GM12878 (cell line): Measurements from ENCODE around the gene IRF8. TPM values are rescaled to one million over a fixed set of nuclear protein-coding genes. Genes with fewer than 3 reads are reported as not detected.
"Not testable (repeated sequence)": the region's sequence is repeated elsewhere in the genome, so short reads cannot be mapped to it uniquely, and the experiment has no call there.

Experiments
- ATAC-seq: fragments of 200-7000 bp; cut with Tn5 transposase; 3 replicates; pipeline ENCODE4 v1.9.1; 2020; ENCODE audit warnings: mild to moderate bottlenecking, moderate library complexity
- BruUV-seq: library from RNA; stranded (reverse); fragments of 400-500 nt; replicated peaks from 2 replicates; lab custom pipeline; 2021; lab: Mats Ljungman, UMichigan
- CTCF ChIA-PET: fragments of 300-600 bp; sonication (Branson Sonifier 250); formaldehyde crosslinking; extraction: SDS; loops from one replicate; lab custom pipeline; 2021; ENCODE audit warnings: inconsistent platforms; lab: Yijun Ruan, JAX
- POLR2A ChIA-PET: fragments of 350-600 bp; formaldehyde crosslinking; extraction: SDS; loops from one replicate; lab custom pipeline; 2021; ENCODE audit warnings: inconsistent platforms; lab: Charles Lee
- RAD21 ChIA-PET: fragments of 300-600 bp; sonication (Branson Sonifier 250); formaldehyde crosslinking; loops from one replicate; lab custom pipeline; 2023; ENCODE audit warnings: antibody characterized with exemption; ENCODE audit not compliant: unreplicated experiment; lab: Charles Lee
- SMC1A ChIA-PET: fragments of 300-600 bp; sonication (Branson Sonifier 250); formaldehyde crosslinking; loops from one replicate; lab custom pipeline; 2023; ENCODE audit not compliant: unreplicated experiment, uncharacterized antibody; lab: Charles Lee
- DNase-seq: peaks from one replicate; pipeline ENCODE4 v3.0.0-alpha.2; 2011; ENCODE audit warnings: low read depth, low spot score
- FAIRE-seq: peaks from 3 replicates; lab custom pipeline; 2011; peaks lifted over from hg19 to GRCh38; lab: Jason Lieb, UNC
- H2AFZ ChIP-seq: 2 replicates; pipeline ENCODE4 v1.6.0; 2011; ENCODE audit warnings: low read depth, low read length, control low read depth; ENCODE audit not compliant: control insufficient read depth
- H3K27ac ChIP-seq: 2 replicates; pipeline ENCODE4 v1.5.1; 2011; ENCODE audit warnings: control low read depth; ENCODE audit not compliant: control insufficient read depth, insufficient read depth
- H3K27me3 ChIP-seq, 2 experiments: replicated peaks in 1 of 2; 2 replicates each; pipeline versions ENCODE4 v1.6.0 to v1.6.1; 2011; ENCODE audit warnings: low read length in 1 of 2; ENCODE audit not compliant: control insufficient read depth in 2 of 2, insufficient read depth in 2 of 2
- H3K36me3 ChIP-seq, 2 experiments: 2 replicates each; pipeline ENCODE4 v1.5.1; 2011; ENCODE audit warnings: low read length in 1 of 2; ENCODE audit not compliant: control insufficient read depth in 2 of 2, insufficient read depth in 2 of 2
- H3K4me1 ChIP-seq: 2 replicates; pipeline ENCODE4 v1.6.1; 2011; ENCODE audit warnings: mild to moderate bottlenecking, low read length, moderate library complexity, mixed read lengths; ENCODE audit not compliant: control insufficient read depth, insufficient read depth
- H3K4me2 ChIP-seq: 2 replicates; pipeline ENCODE4 v1.6.0; 2011; ENCODE audit warnings: control low read depth; ENCODE audit not compliant: control insufficient read depth, insufficient read depth
- H3K4me3 ChIP-seq: fragments of 200-600 bp; sonication (generic); 2 replicates; pipeline ENCODE4 v1.5.1; 2016
- H3K79me2 ChIP-seq: 2 replicates; pipeline ENCODE4 v1.6.0; 2011; ENCODE audit warnings: low read length; ENCODE audit not compliant: control insufficient read depth, insufficient read depth
- H3K9ac ChIP-seq: 2 replicates; pipeline ENCODE4 v1.8.0; 2011; ENCODE audit warnings: low read length, control low read depth, mixed read lengths; ENCODE audit not compliant: control insufficient read depth, insufficient read depth
- H3K9me3 ChIP-seq: replicated peaks from 3 replicates; pipeline ENCODE4 v1.5.1; 2011; ENCODE audit warnings: mild to moderate bottlenecking, low read length; ENCODE audit not compliant: control insufficient read depth, insufficient read depth
- H4K20me1 ChIP-seq: 2 replicates; pipeline ENCODE4 v1.6.0; 2011; ENCODE audit not compliant: control insufficient read depth, insufficient read depth
- DPF2 ChIP-seq: fragments of 450-650 bp; IDR thresholded peaks from 2 replicates; pipeline ENCODE4 v1.6.1; 2017; ENCODE audit warnings: mild to moderate bottlenecking
- HDAC6 ChIP-seq: fragments of 200-600 bp; sonication (generic); IDR thresholded peaks from one replicate; pipeline ENCODE4 v1.8.0; 2017; ENCODE audit warnings: antibody characterized with exemption; ENCODE audit not compliant: unreplicated experiment
- HDGF ChIP-seq: fragments of 450-650 bp; IDR thresholded peaks from 2 replicates; pipeline ENCODE4 v1.6.1; 2016; ENCODE audit warnings: antibody characterized with exemption
- MTA2 ChIP-seq: fragments of 450-650 bp; IDR thresholded peaks from 2 replicates; pipeline ENCODE4 v1.6.1; 2016; ENCODE audit warnings: low read depth, mild to moderate bottlenecking, moderate library complexity
- MXI1 ChIP-seq: fragments of 150-350 bp; IDR thresholded peaks from 2 replicates; pipeline ENCODE4 v1.6.1; 2011; ENCODE audit warnings: low read depth, mild to moderate bottlenecking, inconsistent platforms, low read length, improper control_type of control experiment
- NFYB ChIP-seq: IDR thresholded peaks from 2 replicates; pipeline ENCODE4 v1.6.1; 2011; ENCODE audit warnings: low read depth, mild to moderate bottlenecking, low read length, improper control_type of control experiment, moderate library complexity; ENCODE audit not compliant: insufficient read depth
- POLR2AphosphoS2 ChIP-seq: IDR thresholded peaks from 2 replicates; pipeline ENCODE4 v1.6.1; 2011; ENCODE audit warnings: low read depth, mild to moderate bottlenecking, low read length, improper control_type of control experiment, moderate library complexity
- RAD21 ChIP-seq: IDR thresholded peaks from 2 replicates; pipeline ENCODE4 v1.6.1; 2011; ENCODE audit warnings: mild to moderate bottlenecking, low read depth, low read length, moderate library complexity; ENCODE audit not compliant: insufficient read depth
- WGBS: methylation state at CpG from one replicate; pipeline ENCODE4 v1.1.6; 2016; ENCODE audit warnings: low lambda C conversion rate; ENCODE audit not compliant: insufficient replicate concordance, insufficient coverage; ENCODE audit errors: missing lambda C conversion rate; 5-methylcytosine and 5-hydroxymethylcytosine counted together
- in situ Hi-C: fragments of 300-500 bp; cut with MboI; formaldehyde crosslinking; loops from 9 replicates; pipeline ENCODE4 v1.14.3; 2018; ENCODE audit warnings: mixed read lengths
- intact Hi-C: fragments of 100-400 bp; cut with micrococcal nuclease; formaldehyde crosslinking; loops from one replicate; pipeline ENCODE4 v1.14.2; 2022; ENCODE audit not compliant: unreplicated experiment
- polyA plus RNA-seq, 11 experiments: library from polyadenylated mRNA; depleted of rRNA in 4 of 11; unstranded in 6 of 11; stranded (reverse) in 5 of 11; fragments of >200 nt; fragmentation: Nextera tagmentation in 4 of 11; fragmentation: Illumina TruSeq in 1 of 11; extraction: Ambion mirVana in 4 of 11; extraction: Trizol in 1 of 11; gene quantifications; 1 replicate in 1 of 11; 2 replicates in 10 of 11; pipeline versions ENCODE4 v1.2.1 to v1.2.3, GENCODE V29; 2011 to 2016; ENCODE audit warnings: inconsistent platforms in 2 of 11, missing spikeins in 2 of 11, low read depth in 1 of 11
- total RNA-seq, 4 experiments: library from RNA; depleted of rRNA in 3 of 4; stranded (reverse); fragments of >200 nt in 3 of 4; fragmentation: Illumina TruSeq in 1 of 4; extraction: Trizol in 1 of 4; gene quantifications; 2 replicates each; pipeline versions ENCODE4 v1.2.1 to v1.2.3, GENCODE V29; 2013 to 2021

IRF8 gene
- total and polyA plus RNA-seq, 10 of the 15 experiments (the other 5 are each of a cell fraction or from before 2014, with no cell fraction given), result 17.1 to 237 (median 172) TPM

- TF ChIP-seq NFYB (no peak), HDGF (no peak), MXI1 (no peak), HDAC6 (no peak), RAD21 (no peak), MTA2 (no peak), DPF2 (no peak), POLR2AphosphoS2 (no peak)
- TF ChIP-seq, all 136 proteins: peak for 0
Observed at GRCh38 chr16:85873153-85873552, 25.8 kb upstream of the IRF8 start (continued).

- POLR2A ChIA-PET, result not testable (repeated sequence)
Observed at GRCh38 chr16:85874031-85874430, 24.9 kb upstream of the IRF8 start.

More at GRCh38 chr16:85874031-85874430, 24.9 kb upstream of the IRF8 start:
- in situ Hi-C loops, H3K9me3 ChIP-seq, H3K36me3 ChIP-seq, FAIRE-seq, H3K27me3 ChIP-seq, RAD21 ChIA-PET, H4K20me1 ChIP-seq, BruUV-seq, intact Hi-C loops, DNase-seq, H3K9ac ChIP-seq, H3K79me2 ChIP-seq, H3K4me2 ChIP-seq, H2AFZ ChIP-seq, H3K4me3 ChIP-seq, SMC1A ChIA-PET, H3K27ac ChIP-seq, ATAC-seq: not testable (repeated sequence)
- 81% methylated on average over 4 of the region's 5 CpGs for WGBS
- CTCF ChIA-PET, result interaction anchor here (1.3 kb wide), 1 partner anchor 21 kb away, joined by 3 read pairs; no protein-coding TSS in a partner anchor
- H3K4me1 ChIP-seq, result peaks cover 11% of the 10 kb centered on the region
